ENCODE measurements around the gene PRMT7. TPM values are rescaled to one million over a fixed set of nuclear protein-coding genes. Genes with fewer than 3 reads are reported as not detected.

The PRMT7 gene
- polyA plus RNA-seq, 1 donor (not counting 4 experiments of a cell fraction or from before 2014, with no cell fraction given): 27.4 TPM

- H3K9me1 ChIP-seq (ENCODE audit: control insufficient read depth, extremely low read depth, insufficient read depth, low read length): peaks cover 3% of the 10 kb centered on the region
- no peak overlapping the region for H3K4me2 ChIP-seq (ENCODE audit: control insufficient read depth, extremely low read depth, insufficient read depth, low read depth, low read length)
- H4K20me1 ChIP-seq (ENCODE audit: control insufficient read depth, extremely low read depth, insufficient read depth, low read length): no peaks in the 10 kb centered on the region
- H3K27ac ChIP-seq (ENCODE audit: control insufficient read depth, insufficient read depth, low read length): no peak overlapping the region
- FAIRE-seq: no peak
- no peak overlapping the region for H2AFZ ChIP-seq (ENCODE audit: control insufficient read depth, low read length)
- TF ChIP-seq CTCF (optimal IDR thresholded peaks at IDR 0.05 in 1 of 3, IDR thresholded peaks at IDR 0.05 in 1 of 3, conservative IDR thresholded peaks at IDR 0.05 in 1 of 3; ENCODE audit: extremely low read depth in 1 of 3, insufficient read depth in 2 of 3, low read length in 3 of 3): no peak
- TF ChIP-seq EZH2 (IDR thresholded peaks at IDR 0.05; ENCODE audit: low read length): no peak
- dilution Hi-C loops (cut with MboI; ENCODE audit: extremely low pct_ligation_motif_present, low sequenced_read_pairs): no loop called here
- peaks cover 4% of the 10 kb centered on the region for H3K79me2 ChIP-seq (ENCODE audit: control insufficient read depth, insufficient read depth, low read length)
- no peaks in the 10 kb centered on the region for H3K9me3 ChIP-seq (ENCODE audit: control insufficient read depth, low read depth, low read length)
- H3K4me3 ChIP-seq (ENCODE audit: control insufficient read depth in 2 of 3, extremely low read depth in 1 of 3, insufficient read depth in 2 of 3, low read depth in 1 of 3, low read length in 3 of 3): no peak overlapping the region
- H3K36me3 ChIP-seq (ENCODE audit: control insufficient read depth in 2 of 2, extremely low read depth in 1 of 2, insufficient read depth in 2 of 2, low read length in 2 of 2): peaks cover 32 to 36% of the 10 kb centered on the region in 2 experiments
- H3K27me3 ChIP-seq (ENCODE audit: control insufficient read depth, extremely low read depth, insufficient read depth, low read length): no peaks in the 10 kb centered on the region
- H3K9ac ChIP-seq (ENCODE audit: control insufficient read depth, extremely low read depth, insufficient read depth, low read length): no peak overlapping the region
- no peak for DNase-seq (ENCODE audit: low read depth, low spot score)
- peaks cover 11% of the 10 kb centered on the region for H3K4me1 ChIP-seq (ENCODE audit: control insufficient read depth, extremely low read depth, insufficient read depth, low read length)
Observed at GRCh38 chr16:68291227-68291626, 19.6 kb upstream of the PRMT7 start.

- dilution Hi-C loops (cut with MboI; ENCODE audit: extremely low pct_ligation_motif_present, low sequenced_read_pairs): no loop called here
Observed at GRCh38 chr16:68292425-68292824, 18.4 kb upstream of the PRMT7 start.

More at GRCh38 chr16:68292425-68292824, 18.4 kb upstream of the PRMT7 start:
- TF ChIP-seq EZH2 (IDR thresholded peaks at IDR 0.05; ENCODE audit: low read length) (no peak), CTCF (optimal IDR thresholded peaks at IDR 0.05 in 1 of 3, IDR thresholded peaks at IDR 0.05 in 1 of 3, conservative IDR thresholded peaks at IDR 0.05 in 1 of 3; ENCODE audit: extremely low read depth in 1 of 3, insufficient read depth in 2 of 3, low read length in 3 of 3) (no peak)
- H3K4me3 ChIP-seq (ENCODE audit: control insufficient read depth in 2 of 3, extremely low read depth in 1 of 3, insufficient read depth in 2 of 3, low read depth in 1 of 3, low read length in 3 of 3): no peak overlapping the region
- H3K79me2 ChIP-seq (ENCODE audit: control insufficient read depth, insufficient read depth, low read length): no peaks in the 10 kb centered on the region
- H3K9ac ChIP-seq (ENCODE audit: control insufficient read depth, extremely low read depth, insufficient read depth, low read length): no peak overlapping the region
- DNase-seq (ENCODE audit: low read depth, low spot score) (no peak), FAIRE-seq (no peak)
- no peaks in the 10 kb centered on the region for H3K27me3 ChIP-seq (ENCODE audit: control insufficient read depth, extremely low read depth, insufficient read depth, low read length)
- no peaks in the 10 kb centered on the region for H3K9me3 ChIP-seq (ENCODE audit: control insufficient read depth, low read depth, low read length)
- H2AFZ ChIP-seq (ENCODE audit: control insufficient read depth, low read length): no peak overlapping the region
- no peak overlapping the region for H3K27ac ChIP-seq (ENCODE audit: control insufficient read depth, insufficient read depth, low read length)
- peaks cover 6% of the 10 kb centered on the region for H3K4me1 ChIP-seq (ENCODE audit: control insufficient read depth, extremely low read depth, insufficient read depth, low read length)
- H3K9me1 ChIP-seq (ENCODE audit: control insufficient read depth, extremely low read depth, insufficient read depth, low read length): peaks cover 2% of the 10 kb centered on the region
- H4K20me1 ChIP-seq (ENCODE audit: control insufficient read depth, extremely low read depth, insufficient read depth, low read length): no peaks in the 10 kb centered on the region
- peaks cover 36 to 45% of the 10 kb centered on the region in 2 experiments for H3K36me3 ChIP-seq (ENCODE audit: control insufficient read depth in 2 of 2, extremely low read depth in 1 of 2, insufficient read depth in 2 of 2, low read length in 2 of 2)
- H3K4me2 ChIP-seq (ENCODE audit: control insufficient read depth, extremely low read depth, insufficient read depth, low read depth, low read length): no peak overlapping the region

All from keratinocyte (primary cell).